Stimulated activated CD4-positive, alpha-beta T cell treated with anti-CD3 and anti-CD28 coated beads, Interleukin-4, amount 100 ng/mL, for 4 hours (primary cell): ENCODE measurements around the gene GRID2.

Experiments
- DNase-seq, 2 experiments: peaks; one replicate each; pipeline ENCODE4 v3.0.0-alpha.2; 2020

The GRID2 gene

GRCh38 chr4:92535599-92535998 lies 231.8 kb downstream of the GRID2 start:
- no peak for DNase-seq

GRCh38 chr4:92551616-92552015 lies 247.8 kb downstream of the GRID2 start:
- no peak for DNase-seq

GRCh38 chr4:92566269-92566668 lies 262.5 kb downstream of the GRID2 start:
- no peak for DNase-seq

- no peak for DNase-seq
These were observed 277.1 kb downstream of the GRID2 start for GRCh38 chr4:92580816-92581215.

GRCh38 chr4:92599044-92599443 lies 295.3 kb downstream of the GRID2 start:
- DNase-seq = no peak

- no peak for DNase-seq
These were observed 296.9 kb downstream of the GRID2 start for GRCh38 chr4:92600638-92601037.

GRCh38 chr4:92606227-92606626 lies 302.5 kb downstream of the GRID2 start:
- DNase-seq = no peak

GRCh38 chr4:92615049-92615448 lies 311.3 kb downstream of the GRID2 start:
- DNase-seq = no peak

GRCh38 chr4:92618968-92619367 lies 315.2 kb downstream of the GRID2 start:
- no peak for DNase-seq

GRCh38 chr4:92629302-92629701 lies 325.5 kb downstream of the GRID2 start:
- no peak for DNase-seq

- no peak for DNase-seq
These were observed 331.1 kb downstream of the GRID2 start for GRCh38 chr4:92634882-92635281.

GRCh38 chr4:92636038-92636806 lies 332.5 kb downstream of the GRID2 start:
- no peak for DNase-seq

GRCh38 chr4:92641409-92641808 lies 337.6 kb downstream of the GRID2 start:
- no peak for DNase-seq

- no peak for DNase-seq
These were observed 343.1 kb downstream of the GRID2 start for GRCh38 chr4:92646826-92647225.

GRCh38 chr4:92651536-92651935 lies 347.8 kb downstream of the GRID2 start:
- no peak for DNase-seq

GRCh38 chr4:92654084-92654483 lies 350.3 kb downstream of the GRID2 start:
- DNase-seq = no peak

- no peak for DNase-seq
These were observed 353.9 kb downstream of the GRID2 start for GRCh38 chr4:92657695-92658094.

- DNase-seq = no peak
These were observed 354.6 kb downstream of the GRID2 start for GRCh38 chr4:92658318-92658717.

GRCh38 chr4:92677805-92678204 lies 374.0 kb downstream of the GRID2 start:
- DNase-seq = no peak

GRCh38 chr4:92678292-92678691 lies 374.5 kb downstream of the GRID2 start:
- no peak for DNase-seq

GRCh38 chr4:92679149-92679548 lies 375.4 kb downstream of the GRID2 start:
- no peak for DNase-seq

GRCh38 chr4:92714640-92715039 lies 410.9 kb downstream of the GRID2 start:
- DNase-seq = no peak

GRCh38 chr4:92733231-92733630 lies 429.5 kb downstream of the GRID2 start:
- no peak for DNase-seq

GRCh38 chr4:92735025-92735665 lies 431.4 kb downstream of the GRID2 start:
- DNase-seq = no peak

- DNase-seq = no peak
These were observed 456.7 kb downstream of the GRID2 start for GRCh38 chr4:92760433-92760832.
